ENCODE measurements around the gene SLC25A33. TPM values are rescaled to one million over a fixed set of nuclear protein-coding genes. Genes with fewer than 3 reads are reported as not detected.

Gene SLC25A33
- total and polyA plus RNA-seq, 2 experiments from 2014 or later = 13.3 to 18.8 TPM

DNA sequence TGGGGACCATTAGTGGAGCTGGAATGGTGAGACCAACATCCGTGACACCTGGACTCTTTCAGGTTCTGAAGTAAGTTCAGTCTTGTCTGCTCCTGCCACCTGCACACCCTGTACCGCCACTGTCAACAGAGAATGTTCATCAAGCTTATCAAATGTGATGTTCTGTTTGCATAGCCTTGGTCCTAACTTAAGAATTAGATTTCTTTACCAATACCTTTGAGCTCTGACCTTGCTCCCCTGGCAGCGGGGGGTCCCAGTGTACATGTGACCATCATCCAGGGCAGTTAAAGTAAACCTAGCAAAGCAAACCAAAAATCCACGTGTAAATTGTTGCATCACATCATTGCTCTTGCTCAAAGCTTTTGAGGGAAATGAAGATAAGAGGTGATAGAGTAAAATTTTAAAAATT is 14.5 kb downstream of the SLC25A33 start:
- no peaks in the 10 kb centered on the region for H3K27me3 ChIP-seq (ENCODE audit: insufficient read depth)
- no peak overlapping the region for H3K27ac Mint-ChIP-seq

More for the DNA sequence above, 14.5 kb downstream of the SLC25A33 start:
- Histone ChIP-seq H3K36me3 (ENCODE audit: insufficient read depth) (peaks cover 33% of the 10 kb centered on the region), H3K9me2 (ENCODE audit: insufficient read depth) (no peaks in the 10 kb centered on the region), H4K20me1 (replicated peaks; ENCODE audit: insufficient read depth) (peaks cover 77% of the 10 kb centered on the region), H3K4me1 (ENCODE audit: insufficient read depth) (peaks cover 3% of the 10 kb centered on the region; the same call in 1 of the 2 replicates), H3K27ac (ENCODE audit: low read depth) (no peak overlapping the region), H3K4me3 (no peak overlapping the region), H3K79me2 (replicated peaks; ENCODE audit: insufficient read depth) (peaks cover 62% of the 10 kb centered on the region), H2AFZ (no peak overlapping the region), H3K4me2 (no peak overlapping the region), H3F3A (replicated peaks; ENCODE audit: low read depth) (no peaks in the 10 kb centered on the region)
- Mint-ChIP-seq H3K36me3 (ENCODE audit: low read depth) (peaks cover 45% of the 10 kb centered on the region), H3K4me3 (no peak overlapping the region), H3K27me3 (ENCODE audit: insufficient read depth, low read depth, poor library complexity) (peaks cover 2% of the 10 kb centered on the region), H3K9me3 (no peaks in the 10 kb centered on the region), H3K4me1 (peaks cover 2% of the 10 kb centered on the region; the same call in 1 of the 3 replicates)
- no peak for TF ChIP-seq EZH2phosphoT487 (IDR thresholded peaks at IDR 0.05; ENCODE audit: unreplicated experiment)
- TF ChIP-seq, protein P1, sequence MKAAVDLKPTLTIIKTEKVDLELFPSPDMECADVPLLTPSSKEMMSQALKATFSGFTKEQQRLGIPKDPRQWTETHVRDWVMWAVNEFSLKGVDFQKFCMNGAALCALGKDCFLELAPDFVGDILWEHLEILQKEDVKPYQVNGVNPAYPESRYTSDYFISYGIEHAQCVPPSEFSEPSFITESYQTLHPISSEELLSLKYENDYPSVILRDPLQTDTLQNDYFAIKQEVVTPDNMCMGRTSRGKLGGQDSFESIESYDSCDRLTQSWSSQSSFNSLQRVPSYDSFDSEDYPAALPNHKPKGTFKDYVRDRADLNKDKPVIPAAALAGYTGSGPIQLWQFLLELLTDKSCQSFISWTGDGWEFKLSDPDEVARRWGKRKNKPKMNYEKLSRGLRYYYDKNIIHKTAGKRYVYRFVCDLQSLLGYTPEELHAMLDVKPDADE (IDR thresholded peaks at IDR 0.05) = no peak
- no peak for TF ChIP-seq POLR2AphosphoS5 (IDR thresholded peaks at IDR 0.05; ENCODE audit: low read depth)
- TF ChIP-seq JUNB (IDR thresholded peaks at IDR 0.05; ENCODE audit: unreplicated experiment) = no peak
- no peak for TF ChIP-seq ZNF331 (CRISPR knock-in tag; IDR thresholded peaks at IDR 0.05; ENCODE audit: low read depth)
- TF ChIP-seq, protein P2, sequence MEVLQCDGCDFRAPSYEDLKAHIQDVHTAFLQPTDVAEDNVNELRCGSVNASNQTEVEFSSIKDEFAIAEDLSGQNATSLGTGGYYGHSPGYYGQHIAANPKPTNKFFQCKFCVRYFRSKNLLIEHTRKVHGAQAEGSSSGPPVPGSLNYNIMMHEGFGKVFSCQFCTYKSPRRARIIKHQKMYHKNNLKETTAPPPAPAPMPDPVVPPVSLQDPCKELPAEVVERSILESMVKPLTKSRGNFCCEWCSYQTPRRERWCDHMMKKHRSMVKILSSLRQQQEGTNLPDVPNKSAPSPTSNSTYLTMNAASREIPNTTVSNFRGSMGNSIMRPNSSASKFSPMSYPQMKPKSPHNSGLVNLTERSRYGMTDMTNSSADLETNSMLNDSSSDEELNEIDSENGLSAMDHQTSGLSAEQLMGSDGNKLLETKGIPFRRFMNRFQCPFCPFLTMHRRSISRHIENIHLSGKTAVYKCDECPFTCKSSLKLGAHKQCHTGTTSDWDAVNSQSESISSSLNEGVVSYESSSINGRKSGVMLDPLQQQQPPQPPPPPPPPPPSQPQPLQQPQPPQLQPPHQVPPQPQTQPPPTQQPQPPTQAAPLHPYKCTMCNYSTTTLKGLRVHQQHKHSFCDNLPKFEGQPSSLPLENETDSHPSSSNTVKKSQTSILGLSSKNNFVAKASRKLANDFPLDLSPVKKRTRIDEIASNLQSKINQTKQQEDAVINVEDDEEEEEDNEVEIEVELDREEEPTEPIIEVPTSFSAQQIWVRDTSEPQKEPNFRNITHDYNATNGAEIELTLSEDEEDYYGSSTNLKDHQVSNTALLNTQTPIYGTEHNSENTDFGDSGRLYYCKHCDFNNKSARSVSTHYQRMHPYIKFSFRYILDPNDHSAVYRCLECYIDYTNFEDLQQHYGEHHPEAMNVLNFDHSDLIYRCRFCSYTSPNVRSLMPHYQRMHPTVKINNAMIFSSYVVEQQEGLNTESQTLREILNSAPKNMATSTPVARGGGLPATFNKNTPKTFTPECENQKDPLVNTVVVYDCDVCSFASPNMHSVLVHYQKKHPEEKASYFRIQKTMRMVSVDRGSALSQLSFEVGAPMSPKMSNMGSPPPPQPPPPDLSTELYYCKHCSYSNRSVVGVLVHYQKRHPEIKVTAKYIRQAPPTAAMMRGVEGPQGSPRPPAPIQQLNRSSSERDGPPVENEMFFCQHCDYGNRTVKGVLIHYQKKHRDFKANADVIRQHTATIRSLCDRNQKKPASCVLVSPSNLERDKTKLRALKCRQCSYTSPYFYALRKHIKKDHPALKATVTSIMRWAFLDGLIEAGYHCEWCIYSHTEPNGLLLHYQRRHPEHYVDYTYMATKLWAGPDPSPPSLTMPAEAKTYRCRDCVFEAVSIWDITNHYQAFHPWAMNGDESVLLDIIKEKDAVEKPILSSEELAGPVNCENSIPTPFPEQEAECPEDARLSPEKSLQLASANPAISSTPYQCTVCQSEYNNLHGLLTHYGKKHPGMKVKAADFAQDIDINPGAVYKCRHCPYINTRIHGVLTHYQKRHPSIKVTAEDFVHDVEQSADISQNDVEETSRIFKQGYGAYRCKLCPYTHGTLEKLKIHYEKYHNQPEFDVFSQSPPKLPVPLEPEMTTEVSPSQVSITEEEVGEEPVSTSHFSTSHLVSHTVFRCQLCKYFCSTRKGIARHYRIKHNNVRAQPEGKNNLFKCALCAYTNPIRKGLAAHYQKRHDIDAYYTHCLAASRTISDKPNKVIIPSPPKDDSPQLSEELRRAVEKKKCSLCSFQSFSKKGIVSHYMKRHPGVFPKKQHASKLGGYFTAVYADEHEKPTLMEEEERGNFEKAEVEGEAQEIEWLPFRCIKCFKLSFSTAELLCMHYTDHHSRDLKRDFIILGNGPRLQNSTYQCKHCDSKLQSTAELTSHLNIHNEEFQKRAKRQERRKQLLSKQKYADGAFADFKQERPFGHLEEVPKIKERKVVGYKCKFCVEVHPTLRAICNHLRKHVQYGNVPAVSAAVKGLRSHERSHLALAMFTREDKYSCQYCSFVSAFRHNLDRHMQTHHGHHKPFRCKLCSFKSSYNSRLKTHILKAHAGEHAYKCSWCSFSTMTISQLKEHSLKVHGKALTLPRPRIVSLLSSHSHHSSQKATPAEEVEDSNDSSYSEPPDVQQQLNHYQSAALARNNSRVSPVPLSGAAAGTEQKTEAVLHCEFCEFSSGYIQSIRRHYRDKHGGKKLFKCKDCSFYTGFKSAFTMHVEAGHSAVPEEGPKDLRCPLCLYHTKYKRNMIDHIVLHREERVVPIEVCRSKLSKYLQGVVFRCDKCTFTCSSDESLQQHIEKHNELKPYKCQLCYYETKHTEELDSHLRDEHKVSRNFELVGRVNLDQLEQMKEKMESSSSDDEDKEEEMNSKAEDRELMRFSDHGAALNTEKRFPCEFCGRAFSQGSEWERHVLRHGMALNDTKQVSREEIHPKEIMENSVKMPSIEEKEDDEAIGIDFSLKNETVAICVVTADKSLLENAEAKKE (CRISPR knock-in tag; IDR thresholded peaks at IDR 0.05) = no peak
- no peak for TF ChIP-seq EZH2 (IDR thresholded peaks at IDR 0.05; ENCODE audit: low read depth, unreplicated experiment)
- no peak for TF ChIP-seq CTCF (conservative IDR thresholded peaks at IDR 0.05; ENCODE audit: low read depth in 2 of 2)
- no peak for ATAC-seq
- DNase-seq (ENCODE audit: low spot score) = no peak
